ENCODE data around the gene RIMOC1. TPM values are rescaled to one million over a fixed set of nuclear protein-coding genes. Genes with fewer than 3 reads are reported as not detected.

The RIMOC1 gene
- total and polyA plus RNA-seq, 7 donors = 2.1 to 9.7 (median 6.8) TPM

- TF ChIP-seq CTCF (IDR thresholded peaks at IDR 0.05) = no peak
- Histone ChIP-seq H3K27me3 (ENCODE audit: insufficient read depth in 3 of 3, low read length in 2 of 3) (no peaks in the 10 kb centered on the region), H3K27ac (no peak overlapping the region), H3K36me3 (ENCODE audit: insufficient read depth in 1 of 2, low read depth in 1 of 2) (no peaks in the 10 kb centered on the region), H3K4me3 (no peak overlapping the region), H3K9me3 (no peaks in the 10 kb centered on the region), H3K4me1 (no peaks in the 10 kb centered on the region)
- no peak for ATAC-seq
- intact Hi-C loops (cut with DNase I) = no loop called here
- 73 to 89% (median 75%) methylated on average over 2 of the region's 2 CpGs for WGBS, 3 donors
- no peak for DNase-seq
These were observed 26.0 kb upstream of the RIMOC1 start for GRCh38 chr5:41878173-41878572.

- Histone ChIP-seq H3K4me1 (no peaks in the 10 kb centered on the region), H3K9me3 (no peaks in the 10 kb centered on the region), H3K27ac (no peak overlapping the region), H3K36me3 (ENCODE audit: insufficient read depth in 1 of 2, low read depth in 1 of 2) (no peaks in the 10 kb centered on the region), H3K4me3 (no peak overlapping the region), H3K27me3 (ENCODE audit: insufficient read depth in 3 of 3, low read length in 2 of 3) (no peaks in the 10 kb centered on the region)
- no peak for TF ChIP-seq CTCF (IDR thresholded peaks at IDR 0.05)
- DNase-seq (no peak), ATAC-seq (no peak)
- intact Hi-C loops (cut with DNase I) = no loop called here
- 86 to 91% (median 88%) methylated on average over 3 of the region's 3 CpGs for WGBS, 3 donors
These were observed 25.3 kb upstream of the RIMOC1 start for GRCh38 chr5:41878643-41879478.

GRCh38 chr5:41882765-41883164 is 21.4 kb upstream of the RIMOC1 start:
- DNase-seq (no peak), ATAC-seq (no peak)
- no peak overlapping the region for H3K27ac ChIP-seq
- H3K27me3 ChIP-seq (ENCODE audit: insufficient read depth in 3 of 3, low read length in 2 of 3) = no peaks in the 10 kb centered on the region
- no peak for TF ChIP-seq CTCF (IDR thresholded peaks at IDR 0.05)
- intact Hi-C loops (cut with DNase I) = no loop called here
- no peak overlapping the region for H3K4me3 ChIP-seq
- 43 to 61% (median 51%) methylated on average over 5 of the region's 5 CpGs for WGBS, 3 donors
- H3K36me3 ChIP-seq (ENCODE audit: insufficient read depth in 1 of 2, low read depth in 1 of 2) = no peaks in the 10 kb centered on the region
- H3K9me3 ChIP-seq = no peaks in the 10 kb centered on the region
- H3K4me1 ChIP-seq = no peaks in the 10 kb centered on the region

- ATAC-seq (no peak), DNase-seq (no peak)
- TF ChIP-seq CTCF (IDR thresholded peaks at IDR 0.05) = no peak
- Histone ChIP-seq H3K4me3 (no peak overlapping the region), H3K4me1 (no peaks in the 10 kb centered on the region), H3K27me3 (ENCODE audit: insufficient read depth in 3 of 3, low read length in 2 of 3) (no peaks in the 10 kb centered on the region), H3K27ac (no peak overlapping the region), H3K36me3 (ENCODE audit: insufficient read depth in 1 of 2, low read depth in 1 of 2) (no peaks in the 10 kb centered on the region), H3K9me3 (no peaks in the 10 kb centered on the region)
- WGBS, 3 donors = 78 to 92% (median 84%) methylated on average over 3 of the region's 3 CpGs
- intact Hi-C loops (cut with DNase I) = no loop called here
These were observed 20.9 kb upstream of the RIMOC1 start for GRCh38 chr5:41883243-41883642.

GRCh38 chr5:41883936-41884335 is 20.2 kb upstream of the RIMOC1 start:
- no peak overlapping the region for H3K4me3 ChIP-seq
- intact Hi-C loops (cut with DNase I) = no loop called here
- no peak for TF ChIP-seq CTCF (IDR thresholded peaks at IDR 0.05)
- H3K9me3 ChIP-seq = no peaks in the 10 kb centered on the region
- no peaks in the 10 kb centered on the region for H3K4me1 ChIP-seq
- DNase-seq = no peak
- no peaks in the 10 kb centered on the region for H3K27me3 ChIP-seq (ENCODE audit: insufficient read depth in 3 of 3, low read length in 2 of 3)
- no peaks in the 10 kb centered on the region for H3K36me3 ChIP-seq (ENCODE audit: insufficient read depth in 1 of 2, low read depth in 1 of 2)
- H3K27ac ChIP-seq = no peak overlapping the region
- WGBS, 3 donors = 87 to 94% (median 90%) methylated on average over 2 of the region's 2 CpGs
- no peak for ATAC-seq
